Chondrocyte (in vitro differentiated cells): ENCODE measurements around the gene RNF215. TPM values are rescaled to one million over a fixed set of nuclear protein-coding genes. Genes with fewer than 3 reads are reported as not detected.
"Not testable (repeated sequence)": the region's sequence is repeated elsewhere in the genome, so short reads cannot be mapped to it uniquely, and the experiment has no call there.

ENCODE experiments used
- DNase-seq: peaks from one replicate; pipeline ENCODE4 v3.0.0; 2021; ENCODE audit warnings: mixed read lengths, low spot score
- H3K27ac Mint-ChIP-seq: one replicate; pipeline ENCODE4 v1.8.0; 2021; ENCODE audit warnings: mild to moderate bottlenecking, moderate library complexity, mixed read lengths; ENCODE audit not compliant: unreplicated experiment
- H3K27me3 Mint-ChIP-seq: 2 replicates; pipeline ENCODE4 v1.8.0; 2021; ENCODE audit warnings: low read depth, mixed read lengths
- H3K36me3 Mint-ChIP-seq: 2 replicates; pipeline ENCODE4 v1.8.0; 2021; ENCODE audit warnings: low read depth, mixed read lengths
- H3K4me1 Mint-ChIP-seq: 2 replicates; pipeline ENCODE4 v1.8.0; 2021; ENCODE audit warnings: low read depth, mild to moderate bottlenecking, mixed read lengths
- H3K4me3 Mint-ChIP-seq: one replicate; pipeline ENCODE4 v1.8.0; 2021; ENCODE audit warnings: mild to moderate bottlenecking, moderate library complexity, mixed read lengths; ENCODE audit not compliant: unreplicated experiment
- H3K9me3 Mint-ChIP-seq: 2 replicates; pipeline ENCODE4 v1.8.0; 2021; ENCODE audit warnings: low read depth, mixed read lengths
- total RNA-seq: library from RNA; stranded (reverse); gene quantifications from 3 replicates; pipeline ENCODE4 v1.2.1, GENCODE V29; 2021
- TF ChIP-seq, protein P1 (sequence below): fragments of 200-600 bp; sonication (generic); IDR thresholded peaks from 2 replicates; pipeline ENCODE4 v1.5.0; 2021; ENCODE audit warnings: antibody characterized with exemption, mild to moderate bottlenecking, moderate library complexity

RNF215 gene
- total RNA-seq, 1 donor from 2014 or later = 35.2 TPM

GRCh38 chr22:30405731-30406130, 18.5 kb upstream of the RNF215 start:
- DNase-seq = no peak
- peaks cover 25% of the 10 kb centered on the region for H3K4me1 Mint-ChIP-seq
- no peak overlapping the region for H3K27ac Mint-ChIP-seq
- H3K27me3 Mint-ChIP-seq = no peaks in the 10 kb centered on the region
- peaks cover 8% of the 10 kb centered on the region for H3K36me3 Mint-ChIP-seq
- H3K4me3 Mint-ChIP-seq = no peak overlapping the region
- TF ChIP-seq, protein P1, sequence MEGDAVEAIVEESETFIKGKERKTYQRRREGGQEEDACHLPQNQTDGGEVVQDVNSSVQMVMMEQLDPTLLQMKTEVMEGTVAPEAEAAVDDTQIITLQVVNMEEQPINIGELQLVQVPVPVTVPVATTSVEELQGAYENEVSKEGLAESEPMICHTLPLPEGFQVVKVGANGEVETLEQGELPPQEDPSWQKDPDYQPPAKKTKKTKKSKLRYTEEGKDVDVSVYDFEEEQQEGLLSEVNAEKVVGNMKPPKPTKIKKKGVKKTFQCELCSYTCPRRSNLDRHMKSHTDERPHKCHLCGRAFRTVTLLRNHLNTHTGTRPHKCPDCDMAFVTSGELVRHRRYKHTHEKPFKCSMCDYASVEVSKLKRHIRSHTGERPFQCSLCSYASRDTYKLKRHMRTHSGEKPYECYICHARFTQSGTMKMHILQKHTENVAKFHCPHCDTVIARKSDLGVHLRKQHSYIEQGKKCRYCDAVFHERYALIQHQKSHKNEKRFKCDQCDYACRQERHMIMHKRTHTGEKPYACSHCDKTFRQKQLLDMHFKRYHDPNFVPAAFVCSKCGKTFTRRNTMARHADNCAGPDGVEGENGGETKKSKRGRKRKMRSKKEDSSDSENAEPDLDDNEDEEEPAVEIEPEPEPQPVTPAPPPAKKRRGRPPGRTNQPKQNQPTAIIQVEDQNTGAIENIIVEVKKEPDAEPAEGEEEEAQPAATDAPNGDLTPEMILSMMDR = no peak
- no peaks in the 10 kb centered on the region for H3K9me3 Mint-ChIP-seq

DNA sequence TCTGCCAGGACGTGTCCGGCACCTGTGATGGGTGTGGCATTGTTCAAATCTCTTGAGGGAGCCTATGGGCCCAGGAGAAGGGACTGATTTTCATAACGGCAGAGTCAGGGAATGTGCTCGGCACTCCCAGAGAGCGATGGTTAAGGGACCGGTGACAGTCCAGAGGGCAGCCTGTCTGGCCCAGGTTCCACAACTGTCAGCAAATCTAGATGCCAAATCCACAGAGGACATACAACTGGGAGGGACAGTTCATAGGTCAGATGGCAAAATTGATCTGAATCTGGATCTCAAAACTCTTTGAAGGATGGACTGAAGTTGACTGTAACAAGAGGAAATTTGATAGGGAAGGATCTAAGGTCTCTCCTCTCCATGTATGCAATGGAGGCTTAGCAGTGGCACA, 17.1 kb upstream of the RNF215 start:
- no peak overlapping the region for H3K4me3 Mint-ChIP-seq
- peaks cover 23% of the 10 kb centered on the region for H3K4me1 Mint-ChIP-seq
- TF ChIP-seq, protein P1 = no peak
- no peaks in the 10 kb centered on the region for H3K9me3 Mint-ChIP-seq
- H3K36me3 Mint-ChIP-seq = peaks cover 6% of the 10 kb centered on the region
- H3K27me3 Mint-ChIP-seq = no peaks in the 10 kb centered on the region
- no peak for DNase-seq
- no peak overlapping the region for H3K27ac Mint-ChIP-seq

DNA sequence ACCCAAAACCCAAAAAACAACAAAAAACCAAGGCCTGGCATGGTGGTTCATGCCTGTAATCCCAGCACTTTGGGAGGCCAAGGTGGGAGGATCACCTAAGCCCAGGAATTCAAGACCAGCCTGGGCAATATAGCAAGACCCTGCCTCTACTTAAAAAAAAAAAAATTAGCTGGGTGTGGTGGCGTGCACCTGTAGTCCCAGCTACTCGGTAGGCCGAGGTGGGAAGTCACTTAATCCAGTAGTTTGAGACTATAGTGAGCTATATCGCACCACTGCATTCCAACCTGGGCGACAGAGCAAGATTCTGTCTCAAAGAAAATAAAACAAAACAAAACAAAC, 15.5 kb upstream of the RNF215 start:
- not testable (repeated sequence) for DNase-seq, H3K4me3 Mint-ChIP-seq, H3K36me3 Mint-ChIP-seq, H3K9me3 Mint-ChIP-seq, H3K27ac Mint-ChIP-seq, H3K27me3 Mint-ChIP-seq
- H3K4me1 Mint-ChIP-seq = peaks cover 26% of the 10 kb centered on the region

DNA sequence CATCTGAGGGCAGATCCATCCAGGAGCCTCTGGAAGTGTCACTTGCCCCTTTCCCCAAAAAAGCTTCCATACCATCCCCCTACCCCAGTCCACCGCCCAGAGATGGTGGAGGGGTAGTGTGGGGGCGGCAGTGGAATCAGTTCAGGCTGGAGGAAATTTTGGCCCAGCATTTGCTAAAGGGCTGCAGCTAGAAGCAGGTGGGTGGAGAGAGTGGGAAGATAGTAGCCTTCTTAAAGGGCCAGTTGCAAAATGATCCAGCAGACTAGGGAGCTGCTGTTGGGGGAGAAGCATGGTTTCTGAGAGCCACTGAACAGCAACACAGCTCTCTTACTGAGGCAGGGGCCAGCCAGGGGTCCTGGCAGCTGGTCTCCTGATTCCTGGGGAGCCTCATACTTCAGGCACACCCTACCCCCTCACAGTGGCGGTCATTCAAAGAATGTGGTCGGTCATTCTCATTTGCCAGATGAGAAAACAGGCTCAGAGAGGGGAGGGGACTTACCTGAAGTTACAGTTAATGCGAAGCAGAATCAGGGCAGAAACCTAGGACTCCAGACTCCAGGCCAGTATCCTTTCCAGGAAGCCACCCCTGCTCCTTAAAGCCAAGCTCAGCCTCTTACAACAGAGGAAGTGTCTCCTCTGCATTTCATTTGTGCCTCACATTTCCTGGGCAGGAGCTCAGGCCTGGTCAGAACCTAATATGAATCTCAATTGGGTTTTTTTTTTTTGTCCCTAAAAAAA, 15.0 kb upstream of the RNF215 start:
- TF ChIP-seq, protein P1 = no peak
- peaks cover 4% of the 10 kb centered on the region for H3K36me3 Mint-ChIP-seq

DNA sequence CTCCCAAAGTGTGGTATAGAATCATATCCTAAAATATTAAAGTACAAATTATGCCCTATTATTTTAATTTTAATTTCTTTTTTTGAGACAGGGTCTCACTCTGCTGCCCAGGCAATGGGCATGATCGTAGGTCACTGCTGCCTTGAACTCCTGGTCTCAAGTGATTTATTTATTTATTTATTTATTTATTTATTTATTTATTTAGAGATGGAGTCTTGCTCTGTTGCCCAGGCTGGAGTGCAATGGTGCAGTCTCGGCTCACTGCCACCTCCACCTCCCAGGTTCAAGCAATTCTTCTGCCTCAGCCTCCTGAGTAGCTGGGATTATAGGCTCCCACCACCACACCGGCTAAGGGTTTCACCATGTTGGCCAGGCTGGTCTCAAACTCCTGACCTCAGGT, 13.8 kb upstream of the RNF215 start:
- not testable (repeated sequence) for DNase-seq, H3K36me3 Mint-ChIP-seq, H3K27ac Mint-ChIP-seq, H3K27me3 Mint-ChIP-seq, H3K9me3 Mint-ChIP-seq, H3K4me3 Mint-ChIP-seq
- peaks cover 37% of the 10 kb centered on the region for H3K4me1 Mint-ChIP-seq

More for the DNA sequence above, 15.0 kb upstream of the RNF215 start:
- H3K9me3 Mint-ChIP-seq = no peaks in the 10 kb centered on the region
- no peak overlapping the region for H3K4me3 Mint-ChIP-seq
- H3K4me1 Mint-ChIP-seq = peaks cover 29% of the 10 kb centered on the region
- no peak for DNase-seq
- H3K27me3 Mint-ChIP-seq = no peaks in the 10 kb centered on the region
- peak overlapping the region; percentile 41 for H3K27ac Mint-ChIP-seq

- peaks cover 36% of the 10 kb centered on the region for H3K4me1 Mint-ChIP-seq
- H3K36me3 Mint-ChIP-seq = peaks cover 2% of the 10 kb centered on the region
- TF ChIP-seq, protein P1 = no peak
- H3K27me3 Mint-ChIP-seq = no peaks in the 10 kb centered on the region
- no peak overlapping the region for H3K27ac Mint-ChIP-seq
- H3K9me3 Mint-ChIP-seq = no peaks in the 10 kb centered on the region
- no peak for DNase-seq
- no peak overlapping the region for H3K4me3 Mint-ChIP-seq
Observed at GRCh38 chr22:30400159-30400558, 12.9 kb upstream of the RNF215 start.
